Measurements from ENCODE around the gene SSBP4. TPM values are rescaled to one million over a fixed set of nuclear protein-coding genes. Genes with fewer than 3 reads are reported as not detected.

The SSBP4 gene
- total RNA-seq, 1 donor from 2014 or later: 28.5 TPM

DNA sequence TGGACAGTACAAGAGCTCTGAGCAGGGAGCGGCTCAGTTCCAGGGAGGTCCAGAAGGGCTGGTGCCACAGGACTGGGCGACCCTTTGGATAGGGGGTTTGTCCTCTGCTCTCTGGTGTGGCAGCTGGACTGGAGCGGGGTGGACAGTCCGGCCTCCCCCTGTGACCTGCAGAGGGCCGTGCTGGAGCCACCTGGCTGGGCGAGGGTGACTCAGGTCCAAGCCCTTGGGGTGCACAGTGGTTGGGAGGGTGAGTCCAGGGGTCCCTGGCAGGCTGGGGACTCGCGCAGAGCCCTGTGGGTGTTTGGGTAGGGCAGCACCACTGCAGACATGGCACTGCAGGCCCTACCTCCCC is 7.2 kb downstream of the SSBP4 start:
- POLR2A ChIA-PET: interaction anchor here (1.5 kb wide), 1 partner anchor 10 kb away, joined by 4 read pairs; no protein-coding TSS in a partner anchor
- H3K4me3 Mint-ChIP-seq: no peak overlapping the region
- DNase-seq (no peak), ATAC-seq (ENCODE audit: low read depth) (no peak)
- H3K4me1 Mint-ChIP-seq: peaks cover 34% of the 10 kb centered on the region
- no peaks in the 10 kb centered on the region for H3K27me3 Mint-ChIP-seq
- intact Hi-C loops (cut with micrococcal nuclease): no loop called here
- no peaks in the 10 kb centered on the region for H3K36me3 Mint-ChIP-seq (ENCODE audit: low read depth)
- no peak overlapping the region for H3K27ac Mint-ChIP-seq
- no peak for TF ChIP-seq CTCF (IDR thresholded peaks at IDR 0.05)
- CTCF ChIA-PET: no interaction called here
- H3K9me3 Mint-ChIP-seq: no peaks in the 10 kb centered on the region

DNA sequence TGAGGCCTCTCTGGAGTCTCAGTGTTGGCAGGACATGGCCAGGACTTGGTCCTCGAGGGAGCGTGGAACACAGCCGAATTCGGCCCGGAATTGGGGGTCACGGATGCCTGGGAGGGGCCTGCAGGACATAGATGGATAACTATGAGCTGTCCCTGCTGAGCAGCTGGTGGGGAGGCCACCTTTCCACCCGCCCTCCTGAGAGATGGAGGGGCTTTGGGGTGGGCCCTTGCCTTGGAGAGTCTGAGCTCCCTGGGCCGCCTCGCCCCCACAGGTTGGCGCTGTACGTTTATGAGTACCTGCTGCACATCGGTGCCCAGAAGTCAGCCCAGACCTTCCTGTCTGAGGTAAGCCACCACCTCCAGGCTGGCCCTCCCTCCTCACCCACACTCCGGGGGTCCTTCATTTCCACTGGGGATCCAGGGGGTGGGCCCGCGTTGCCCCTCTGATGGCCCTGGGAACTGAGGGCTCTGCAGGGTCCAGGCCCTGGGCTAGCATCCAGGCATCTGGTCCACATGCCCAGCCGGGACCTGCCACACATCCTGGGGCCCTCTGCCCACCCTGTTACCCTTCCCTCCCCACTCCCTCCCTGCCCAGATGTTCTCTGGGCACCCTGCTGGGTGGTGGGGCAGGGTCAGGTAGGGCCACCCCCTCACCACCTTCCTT is 8.0 kb downstream of the SSBP4 start:
- no peaks in the 10 kb centered on the region for H3K36me3 Mint-ChIP-seq (ENCODE audit: low read depth)
- TF ChIP-seq CTCF (IDR thresholded peaks at IDR 0.05): no peak
- no peaks in the 10 kb centered on the region for H3K27me3 Mint-ChIP-seq
- POLR2A ChIA-PET: interaction anchor here (1.4 kb wide), 1 partner anchor 10 kb away, joined by 8 read pairs; no protein-coding TSS in a partner anchor
- no peaks in the 10 kb centered on the region for H3K9me3 Mint-ChIP-seq
- H3K4me3 Mint-ChIP-seq: no peak overlapping the region
- peaks cover 28% of the 10 kb centered on the region for H3K4me1 Mint-ChIP-seq
- intact Hi-C loops (cut with micrococcal nuclease): no loop called here
- H3K27ac Mint-ChIP-seq: no peak overlapping the region
- ATAC-seq (ENCODE audit: low read depth) (no peak), DNase-seq (no peak)
- CTCF ChIA-PET: no interaction called here

GRCh38 chr19:18427743-18428113 is 8.5 kb downstream of the SSBP4 start:
- ChIA-PET CTCF (interaction anchor here (1.1 to 1.5 kb wide), 2 partner anchors 16 to 148 kb away, joined by 3 read pairs; no protein-coding TSS in a partner anchor), POLR2A (interaction anchor here (1.4 to 2.3 kb wide), 2 partner anchors 9 kb away, joined by 8 to 12 read pairs; partner anchors contain the start of gene SSBP4)
- ATAC-seq (ENCODE audit: low read depth) (no peak), DNase-seq (no peak)
- TF ChIP-seq CTCF (IDR thresholded peaks at IDR 0.05): no peak
- intact Hi-C loops (cut with micrococcal nuclease): loop anchor here (1.0 kb wide), 1 partner anchor 8 kb away; the partner anchor contains the start of gene SSBP4
- H3K9me3 Mint-ChIP-seq: no peaks in the 10 kb centered on the region
- no peak overlapping the region for H3K27ac Mint-ChIP-seq
- peaks cover 26% of the 10 kb centered on the region for H3K4me1 Mint-ChIP-seq
- no peak overlapping the region for H3K4me3 Mint-ChIP-seq
- no peaks in the 10 kb centered on the region for H3K27me3 Mint-ChIP-seq
- H3K36me3 Mint-ChIP-seq (ENCODE audit: low read depth): no peaks in the 10 kb centered on the region

- intact Hi-C loops (cut with micrococcal nuclease): loop anchor here (1.0 kb wide), 1 partner anchor 9 kb away; the partner anchor contains the start of gene SSBP4
- ChIA-PET POLR2A (interaction anchor here (0.6 to 2.3 kb wide), 12 partner anchors 9 to 732 kb away, joined by 3 to 12 read pairs (median 4); partner anchors contain the start of genes ARRDC2, LSM4 and SSBP4), CTCF (interaction anchor here (0.6 to 1.7 kb wide), 6 partner anchors 8 to 149 kb away, joined by 3 to 5 read pairs (median 3); partner anchors contain the start of gene SSBP4)
- ATAC-seq (ENCODE audit: low read depth) (no peak), DNase-seq (no peak)
- Mint-ChIP-seq H3K27ac (no peak overlapping the region), H3K4me1 (peaks cover 22% of the 10 kb centered on the region), H3K27me3 (no peaks in the 10 kb centered on the region), H3K9me3 (no peaks in the 10 kb centered on the region), H3K36me3 (ENCODE audit: low read depth) (no peaks in the 10 kb centered on the region), H3K4me3 (no peak overlapping the region)
- no peak for TF ChIP-seq CTCF (IDR thresholded peaks at IDR 0.05)
Observed at GRCh38 chr19:18428173-18428786, 9.1 kb downstream of the SSBP4 start.

Measured in activated B cell treated with CpG ODN at 0.5 μM for 24 hours (primary cell).